BE2C (cell line): ENCODE measurements around the gene DYRK1A.
A peak's percentile ranks its signal among the peaks of the same experiment; 100 is the strongest.

ENCODE experiments used
- DNase-seq: peaks from one replicate; pipeline ENCODE4 v3.0.0-alpha.2; 2020
- H3K27me3 ChIP-seq: fragments of 250-450 bp; sonication (Bioruptor Pico); 2 replicates; pipeline ENCODE4 v1.5.1; 2020; ENCODE audit warnings: mild to moderate bottlenecking
- H3K36me3 ChIP-seq: fragments of 250-450 bp; sonication (Bioruptor Pico); 2 replicates; pipeline ENCODE4 v1.5.1; 2020; ENCODE audit warnings: mild to moderate bottlenecking
- H3K4me1 ChIP-seq: fragments of 250-450 bp; sonication (Bioruptor Pico); 2 replicates; pipeline ENCODE4 v1.5.1; 2020
- H3K4me3 ChIP-seq: 2 replicates; pipeline ENCODE4 v1.5.1; 2011; ENCODE audit warnings: low read depth, low read length
- H3K9me3 ChIP-seq: fragments of 250-450 bp; sonication (Bioruptor Pico); 2 replicates; pipeline ENCODE4 v1.5.1; 2020
- CTCF ChIP-seq: IDR thresholded peaks from 2 replicates; pipeline ENCODE4 v1.5.1; 2012; ENCODE audit warnings: mild to moderate bottlenecking, low read depth, low read length

The DYRK1A gene

GRCh38 chr21:37460196-37460595, 93.6 kb downstream of the DYRK1A start:
- Histone ChIP-seq H3K4me1 (peaks cover 34% of the 10 kb centered on the region), H3K36me3 (peaks cover 4% of the 10 kb centered on the region; the same call in 1 of the 2 replicates), H3K9me3 (no peaks in the 10 kb centered on the region), H3K27me3 (no peaks in the 10 kb centered on the region), H3K4me3 (no peak overlapping the region)
- peak; percentile 50 for TF ChIP-seq CTCF
- DNase-seq: no peak

- Histone ChIP-seq H3K36me3 (no peaks in the 10 kb centered on the region), H3K4me3 (no peak overlapping the region), H3K27me3 (no peaks in the 10 kb centered on the region), H3K4me1 (peaks cover 27% of the 10 kb centered on the region), H3K9me3 (no peaks in the 10 kb centered on the region)
- no peak for DNase-seq
- no peak for TF ChIP-seq CTCF
Observed at GRCh38 chr21:37461479-37461878, 94.9 kb downstream of the DYRK1A start.

- peaks cover 27% of the 10 kb centered on the region for H3K4me1 ChIP-seq
Observed at GRCh38 chr21:37462087-37462861, 95.7 kb downstream of the DYRK1A start.

GRCh38 chr21:37463083-37463801, 96.7 kb downstream of the DYRK1A start:
- Histone ChIP-seq H3K4me1 (peaks cover 22% of the 10 kb centered on the region), H3K27me3 (no peaks in the 10 kb centered on the region), H3K9me3 (no peaks in the 10 kb centered on the region), H3K36me3 (no peaks in the 10 kb centered on the region), H3K4me3 (peak overlapping the region; percentile 20; the same call in 1 of the 2 replicates)
- peak; percentile 78 for TF ChIP-seq CTCF
- no peak for DNase-seq

More at GRCh38 chr21:37462087-37462861, 95.7 kb downstream of the DYRK1A start:
- no peaks in the 10 kb centered on the region for H3K36me3 ChIP-seq
- no peak for DNase-seq
- no peaks in the 10 kb centered on the region for H3K9me3 ChIP-seq
- H3K4me3 ChIP-seq: no peak overlapping the region
- no peak for TF ChIP-seq CTCF
- H3K27me3 ChIP-seq: no peaks in the 10 kb centered on the region

- Histone ChIP-seq H3K36me3 (no peaks in the 10 kb centered on the region), H3K4me3 (no peak overlapping the region), H3K4me1 (peaks cover 11% of the 10 kb centered on the region), H3K9me3 (no peaks in the 10 kb centered on the region), H3K27me3 (no peaks in the 10 kb centered on the region)
- no peak for DNase-seq
- TF ChIP-seq CTCF: no peak
Observed at GRCh38 chr21:37467082-37467481, 100.5 kb downstream of the DYRK1A start.

GRCh38 chr21:37468909-37469308, 102.3 kb downstream of the DYRK1A start:
- no peak overlapping the region for H3K4me3 ChIP-seq
- H3K4me1 ChIP-seq: no peaks in the 10 kb centered on the region
- H3K9me3 ChIP-seq: no peaks in the 10 kb centered on the region

More at GRCh38 chr21:37468909-37469308, 102.3 kb downstream of the DYRK1A start:
- TF ChIP-seq CTCF: no peak
- Histone ChIP-seq H3K27me3 (no peaks in the 10 kb centered on the region), H3K36me3 (no peaks in the 10 kb centered on the region; the same call in 1 of the 2 replicates)
- no peak for DNase-seq
